WI38 (cell line): ENCODE data around the gene HMCES.

Experiments
- H3K4me3 ChIP-seq: 2 replicates; pipeline ENCODE4 v1.5.1; 2011; ENCODE audit warnings: low read depth, mild to moderate bottlenecking, control low read depth, low read length
- CTCF ChIP-seq: IDR thresholded peaks from 2 replicates; pipeline ENCODE4 v1.5.1; 2012; ENCODE audit warnings: low read depth, mild to moderate bottlenecking, control low read depth, low read length

The HMCES gene

GRCh38 chr3:129271674-129272073, 7.0 kb upstream of the HMCES start:
- no peak for TF ChIP-seq CTCF
- no peak overlapping the region for H3K4me3 ChIP-seq

- no peak overlapping the region for H3K4me3 ChIP-seq
- no peak for TF ChIP-seq CTCF
Measured at GRCh38 chr3:129276385-129276784, 2.3 kb upstream of the HMCES start.

- H3K4me3 ChIP-seq, result no peak overlapping the region
- TF ChIP-seq CTCF, result no peak
Measured at GRCh38 chr3:129277829-129278271, 820 bp upstream of the HMCES start.

- peak overlapping the region; percentile 78 for H3K4me3 ChIP-seq
- TF ChIP-seq CTCF, result no peak
Measured at GRCh38 chr3:129278966-129279906, 566 bp downstream of the HMCES start.

GRCh38 chr3:129280183-129280582, 1.5 kb downstream of the HMCES start:
- no peak overlapping the region; the same call in 1 of the 2 replicates for H3K4me3 ChIP-seq
- no peak for TF ChIP-seq CTCF

GRCh38 chr3:129281726-129282125, 3.1 kb downstream of the HMCES start:
- TF ChIP-seq CTCF, result no peak
- H3K4me3 ChIP-seq, result no peak overlapping the region

GRCh38 chr3:129282727-129283327, 4.2 kb downstream of the HMCES start:
- H3K4me3 ChIP-seq, result no peak overlapping the region
- no peak for TF ChIP-seq CTCF
